Measurements from ENCODE around the gene MYOCD.

MYOCD gene

DNA sequence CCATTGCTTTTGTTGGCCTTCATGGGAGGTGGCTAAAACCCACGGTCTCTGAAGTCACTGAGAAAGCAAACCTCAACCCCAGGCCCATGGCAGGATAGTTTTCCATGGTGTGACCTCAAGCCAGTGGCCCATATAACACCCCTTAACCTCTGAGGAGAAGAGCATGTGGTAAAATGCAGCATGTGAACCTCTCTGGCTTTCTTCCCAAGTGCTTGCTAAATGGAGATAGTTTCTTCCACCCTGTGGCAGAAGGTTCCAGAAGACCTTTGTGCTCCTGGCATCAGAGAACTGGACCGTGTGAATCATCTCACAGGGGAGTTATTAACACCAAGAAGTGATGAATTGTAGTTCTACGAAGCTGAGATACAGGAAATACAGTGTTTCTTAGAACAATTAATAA lies 47.3 kb downstream of the MYOCD start:
- DNase-seq, result no peak

- DNase-seq, result no peak
Observed at GRCh38 chr17:12719948-12720347, 54.3 kb downstream of the MYOCD start.

- DNase-seq, result no peak
Observed at GRCh38 chr17:12721581-12721980, 55.9 kb downstream of the MYOCD start.

GRCh38 chr17:12722282-12722681 lies 56.6 kb downstream of the MYOCD start:
- DNase-seq, result no peak

DNA sequence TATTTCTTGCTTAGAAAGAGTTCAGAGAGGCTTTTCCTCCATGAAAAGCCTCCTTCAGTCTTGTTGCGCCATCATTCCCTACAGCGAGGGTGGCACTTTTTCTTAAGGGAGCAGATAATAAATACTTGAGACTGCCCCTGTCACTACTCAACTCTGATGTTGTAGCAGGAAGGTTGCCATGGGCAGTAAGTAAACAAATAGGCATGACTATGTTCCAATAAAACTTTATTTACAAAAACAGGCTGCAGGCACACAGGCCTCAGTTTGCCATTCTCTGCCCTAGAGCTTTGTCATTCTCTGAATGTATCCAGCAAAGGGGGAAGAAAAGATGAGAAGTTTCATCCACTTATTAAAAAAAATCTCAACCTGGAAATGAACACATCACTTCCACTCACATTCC lies 60.4 kb downstream of the MYOCD start:
- no peak for DNase-seq

DNA sequence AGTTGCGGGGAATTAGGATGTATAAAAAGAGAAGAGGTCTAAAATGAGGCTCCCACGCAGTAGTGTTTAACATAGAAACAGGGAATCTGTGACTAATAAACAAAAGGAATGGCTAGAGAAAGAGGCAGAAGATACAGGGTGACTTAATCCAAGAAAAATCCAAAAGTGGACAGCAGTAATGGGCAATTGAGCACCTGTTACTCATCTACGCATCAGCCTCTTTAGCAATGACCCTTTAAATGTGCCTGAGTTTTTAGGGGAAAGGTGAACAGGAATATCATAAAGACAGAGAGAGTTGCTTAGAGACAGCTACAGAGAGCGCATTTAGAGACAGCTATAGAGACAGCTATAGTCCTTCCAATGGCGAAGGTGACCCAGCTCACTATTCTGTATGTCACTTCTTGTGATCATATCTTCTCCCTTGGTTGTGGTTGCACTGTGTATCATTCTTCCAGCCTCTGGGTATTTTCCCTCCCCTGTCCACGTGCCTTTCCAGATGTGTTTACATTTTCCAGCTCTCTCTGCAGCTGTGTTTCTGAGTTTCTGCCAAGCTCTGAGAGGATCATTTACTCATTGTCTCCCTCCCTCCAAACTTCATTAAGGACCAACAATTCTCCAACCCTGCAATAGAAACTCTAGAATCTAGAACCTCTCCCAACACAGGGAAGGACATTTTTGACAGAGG lies 61.5 kb downstream of the MYOCD start:
- no peak for DNase-seq

DNA sequence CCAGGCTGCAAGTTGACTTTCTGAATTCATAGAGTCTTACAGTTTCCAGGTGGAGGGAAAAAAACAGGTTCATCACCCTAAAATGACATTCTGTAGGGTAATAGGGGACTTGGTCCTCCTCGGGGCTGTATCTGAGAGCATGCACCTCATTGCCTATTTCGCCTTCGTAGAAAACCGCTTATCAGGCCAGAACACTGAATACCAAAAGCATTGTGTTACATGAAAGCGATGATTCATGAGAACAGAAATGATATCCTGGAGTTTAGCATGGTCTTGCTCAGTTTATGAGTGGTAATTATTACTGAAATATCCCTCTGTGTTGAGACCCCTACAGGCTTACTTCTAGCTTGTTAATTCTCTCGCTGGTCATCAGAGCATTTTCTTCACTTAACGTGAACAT lies 62.2 kb downstream of the MYOCD start:
- DNase-seq, result no peak

DNA sequence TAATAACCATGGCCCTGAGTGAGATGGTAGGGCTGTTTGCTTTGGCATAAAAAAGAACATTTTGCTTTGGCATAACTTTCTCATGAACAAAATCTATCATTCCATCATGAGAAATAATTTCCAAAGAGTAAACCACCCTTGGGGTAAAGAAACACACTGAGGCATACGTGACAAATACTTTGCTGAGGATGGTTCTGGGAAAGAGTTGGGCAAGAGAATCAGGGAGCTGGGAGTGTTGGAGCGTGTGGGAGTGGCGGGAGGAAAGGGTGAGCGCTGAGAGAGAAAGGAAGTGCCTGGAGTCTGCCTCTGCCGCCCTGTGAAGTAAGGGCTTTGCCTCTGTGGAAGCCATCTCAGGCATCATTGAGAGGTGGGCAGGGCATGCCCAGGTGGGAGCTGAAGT lies 63.4 kb downstream of the MYOCD start:
- no peak for DNase-seq

GRCh38 chr17:12730421-12730820 lies 64.7 kb downstream of the MYOCD start:
- no peak for DNase-seq

GRCh38 chr17:12730931-12731521 lies 65.3 kb downstream of the MYOCD start:
- DNase-seq, result no peak

GRCh38 chr17:12731839-12732238 lies 66.1 kb downstream of the MYOCD start:
- no peak for DNase-seq

GRCh38 chr17:12732366-12732765 lies 66.7 kb downstream of the MYOCD start:
- no peak for DNase-seq

DNA sequence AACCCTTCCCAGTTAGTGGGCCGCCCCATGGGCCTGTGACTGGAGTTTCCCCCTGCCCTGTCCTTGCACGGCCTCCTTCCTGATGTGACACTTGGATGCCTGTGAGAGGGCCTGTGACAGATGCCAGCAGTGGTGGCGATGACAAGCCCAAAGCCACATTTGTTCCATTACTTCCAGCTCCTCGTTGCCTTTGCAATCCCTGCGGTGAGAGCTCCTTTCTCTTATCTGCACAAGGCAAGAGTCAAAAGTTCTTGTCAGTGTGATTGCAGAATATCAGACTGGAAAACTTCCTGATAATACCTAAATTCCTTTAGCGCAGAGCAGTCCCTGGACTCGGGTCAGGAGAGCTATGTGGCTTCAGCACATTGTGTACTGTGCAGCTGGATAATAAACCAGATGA lies 69.2 kb downstream of the MYOCD start:
- DNase-seq, result no peak

- DNase-seq, result no peak
Observed at GRCh38 chr17:12735517-12735916, 69.8 kb downstream of the MYOCD start.

GRCh38 chr17:12736526-12736925 lies 70.8 kb downstream of the MYOCD start:
- no peak for DNase-seq

DNA sequence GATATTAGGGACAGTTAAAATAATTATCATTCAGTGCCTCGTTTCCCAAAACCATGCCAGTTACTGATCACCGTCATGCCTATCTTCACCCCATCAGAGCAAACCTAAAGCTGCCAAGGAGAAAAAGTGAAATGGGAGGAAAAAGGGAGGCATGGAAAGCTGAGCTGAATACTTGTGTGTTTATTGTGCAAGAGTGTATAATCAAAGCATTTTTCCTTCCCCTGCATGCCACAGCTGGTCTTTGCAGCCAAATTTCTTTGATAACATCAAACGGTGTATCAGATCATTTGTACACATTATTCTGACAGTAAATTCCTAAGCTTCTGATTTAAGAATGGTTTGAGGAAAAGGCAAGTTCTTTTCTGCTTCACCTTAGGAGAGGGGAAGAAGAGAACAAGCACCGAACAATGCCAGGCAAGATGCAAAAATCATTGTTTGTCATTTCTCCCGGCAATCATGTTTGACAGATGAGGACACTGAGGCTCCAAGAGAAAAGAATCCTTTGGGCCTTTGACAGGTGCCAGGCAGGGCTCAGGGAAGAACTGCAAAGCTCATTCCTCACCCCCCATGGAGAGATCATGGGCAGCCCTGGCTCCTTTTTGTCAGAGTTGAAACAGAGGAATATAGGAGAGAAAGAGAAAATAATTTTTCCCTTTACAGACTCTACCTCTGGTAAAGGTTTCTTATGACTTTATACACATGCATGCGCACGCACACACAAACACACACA lies 72.2 kb downstream of the MYOCD start:
- no peak for DNase-seq

- no peak for DNase-seq
Observed at GRCh38 chr17:12738624-12739023, 72.9 kb downstream of the MYOCD start.

- no peak for DNase-seq
Observed at GRCh38 chr17:12739500-12739899, 73.8 kb downstream of the MYOCD start.

DNA sequence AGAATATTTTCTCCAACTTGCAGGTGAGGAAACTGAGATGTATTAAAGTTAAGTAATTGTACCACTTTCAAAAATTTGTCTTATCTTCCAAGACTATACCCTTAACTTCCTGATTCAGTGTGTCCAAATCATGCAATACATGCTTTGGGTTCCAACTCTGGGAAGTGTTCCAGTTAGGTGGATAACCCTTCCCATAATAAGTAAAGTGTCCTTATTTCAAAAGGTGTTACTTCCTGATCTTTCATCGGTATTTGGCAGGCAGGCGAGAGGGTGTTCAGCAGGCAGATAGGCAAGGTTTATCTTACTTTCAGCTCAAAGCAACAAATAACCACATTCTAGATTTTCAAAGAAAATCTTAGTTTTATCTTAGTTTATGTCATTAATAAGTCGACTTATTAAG lies 77.4 kb downstream of the MYOCD start:
- no peak for DNase-seq

DNA sequence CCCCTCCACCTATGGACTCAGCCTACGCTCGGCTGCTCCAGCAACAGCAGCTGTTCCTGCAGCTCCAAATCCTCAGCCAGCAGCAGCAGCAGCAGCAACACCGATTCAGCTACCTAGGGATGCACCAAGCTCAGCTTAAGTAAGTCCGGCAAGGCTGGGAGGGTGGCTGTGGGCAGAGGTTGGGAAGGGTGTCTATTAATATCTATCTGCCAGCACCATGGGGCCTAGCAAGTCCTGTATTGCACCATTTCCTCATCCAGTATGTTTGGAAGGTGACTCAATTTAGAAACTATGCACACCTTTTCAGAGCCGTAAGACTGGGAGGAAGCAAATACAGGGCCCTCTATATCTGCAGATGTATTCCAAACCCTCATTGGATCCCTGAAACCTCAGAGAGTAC lies 78.6 kb downstream of the MYOCD start:
- DNase-seq, result no peak

DNA sequence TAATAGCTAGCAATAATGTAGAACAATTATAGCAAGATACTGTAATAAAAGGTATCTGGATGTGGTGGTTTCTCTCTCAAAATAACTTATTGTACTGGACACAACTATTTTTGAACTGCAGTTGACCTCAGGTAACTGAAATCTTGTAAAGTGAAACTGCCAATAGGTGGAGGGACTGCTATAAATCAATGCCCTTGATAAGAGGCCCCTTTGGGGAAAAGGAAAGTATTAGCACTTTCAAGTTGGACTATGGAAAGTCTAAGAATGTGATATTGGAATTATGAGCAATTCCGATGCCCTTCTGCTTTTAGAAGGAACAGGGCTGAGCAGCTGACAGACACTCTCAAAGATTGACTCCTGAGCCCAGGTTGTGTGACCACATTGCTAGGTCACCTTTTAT lies 79.1 kb downstream of the MYOCD start:
- DNase-seq, result no peak

DNA sequence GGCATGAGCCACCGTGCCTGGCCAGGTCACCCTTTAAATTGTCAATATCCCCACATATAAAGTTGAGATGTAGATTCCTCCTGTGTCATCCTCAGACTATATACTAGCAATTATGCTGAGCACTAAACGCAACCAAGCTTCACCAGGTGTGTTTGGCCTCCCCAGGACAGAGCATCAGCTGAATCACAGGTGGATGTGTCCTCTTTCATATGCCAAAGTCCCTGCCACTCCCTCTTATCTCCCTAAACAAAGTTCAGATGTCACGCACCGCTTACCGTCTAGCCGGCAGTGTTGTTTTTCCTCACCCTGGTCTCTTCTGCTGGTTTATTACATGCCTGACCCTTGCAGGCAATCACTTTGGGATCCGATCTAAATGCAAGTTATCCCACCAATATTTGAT lies 79.8 kb downstream of the MYOCD start:
- DNase-seq, result no peak

DNA sequence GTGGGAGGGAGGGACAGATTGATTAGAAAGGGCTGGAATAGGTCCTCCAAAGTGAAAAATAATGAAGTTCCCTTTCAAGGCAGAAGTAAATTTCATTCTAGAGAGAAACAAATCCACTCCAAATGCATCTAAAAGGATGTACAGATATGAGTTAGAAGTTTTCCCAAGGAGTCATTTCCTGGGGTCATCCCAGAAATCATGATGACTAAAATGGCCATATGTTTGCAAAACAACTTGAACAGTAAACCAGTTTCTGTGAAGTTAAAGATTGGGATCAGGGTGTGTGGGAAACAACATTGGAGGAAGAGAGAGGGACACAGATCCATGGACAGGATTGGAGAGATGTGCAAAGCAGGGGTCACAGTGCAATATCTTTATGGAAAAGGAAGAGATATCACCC lies 91.1 kb downstream of the MYOCD start:
- no peak for DNase-seq

DNA sequence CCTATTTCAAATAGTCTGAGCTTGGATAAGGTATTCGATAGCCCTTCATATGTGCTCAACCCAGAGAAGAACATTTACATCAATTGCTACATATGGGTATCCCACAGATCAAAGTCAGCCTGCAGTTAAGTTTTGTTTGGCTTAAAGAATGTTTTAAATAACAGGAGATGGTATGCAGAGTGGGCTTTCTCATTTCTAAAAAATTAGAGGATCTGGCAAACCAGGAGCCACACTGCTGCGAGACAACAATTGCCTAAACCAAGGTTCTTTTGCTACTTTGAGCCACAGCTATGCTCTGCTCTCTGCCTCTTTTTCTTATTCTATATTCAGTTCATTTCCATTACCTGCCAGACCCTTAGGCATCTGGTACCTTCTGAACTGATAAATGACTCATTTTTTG lies 93.4 kb downstream of the MYOCD start:
- DNase-seq, result no peak

DNA sequence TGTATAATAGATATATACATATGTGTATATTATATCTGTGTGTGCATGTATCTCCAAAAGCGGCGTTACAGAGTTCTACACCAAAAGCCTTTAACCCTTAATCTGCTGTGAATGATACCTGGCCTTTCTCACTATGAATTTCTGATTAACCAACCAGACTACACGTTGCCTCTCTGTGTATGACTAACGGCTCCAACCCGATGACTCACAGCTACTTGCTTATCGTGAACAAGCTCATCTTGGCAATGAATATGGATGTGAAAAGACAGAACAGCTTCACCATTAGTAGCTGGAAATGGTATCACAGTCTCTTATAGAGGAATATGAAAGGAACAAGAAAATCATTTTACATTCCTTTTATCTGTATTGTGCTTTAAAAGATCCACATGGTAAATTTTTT lies 99.9 kb downstream of the MYOCD start:
- no peak for DNase-seq

Data from hematopoietic multipotent progenitor cell treated with erythropoietin and hydrocortisone succinate and interleukin-3 and kit ligand, for 8 days (in vitro differentiated cells).